VCaP (cell line): ENCODE results near the gene ZBTB47.

ENCODE experiments used
- H3K27ac ChIP-seq: fragments of 450-650 bp; 2 replicates; pipeline ENCODE4 v1.5.1; 2017
- CTCF ChIP-seq: fragments of 450-650 bp; conservative IDR thresholded peaks from 2 replicates; pipeline ENCODE4 v1.5.1; 2017; ENCODE audit warnings: mild to moderate bottlenecking, moderate library complexity

Gene ZBTB47

GRCh38 chr3:42672515-42672914, 19.0 kb downstream of the ZBTB47 start:
- no peak for TF ChIP-seq CTCF
- H3K27ac ChIP-seq = no peak overlapping the region

GRCh38 chr3:42673082-42673481, 19.6 kb downstream of the ZBTB47 start:
- no peak for TF ChIP-seq CTCF
- H3K27ac ChIP-seq = no peak overlapping the region

- TF ChIP-seq CTCF = no peak
These were observed 20.6 kb downstream of the ZBTB47 start for GRCh38 chr3:42674146-42674545.

GRCh38 chr3:42675909-42676308, 22.4 kb downstream of the ZBTB47 start:
- TF ChIP-seq CTCF = no peak
- H3K27ac ChIP-seq = no peak overlapping the region

More at GRCh38 chr3:42674146-42674545, 20.6 kb downstream of the ZBTB47 start:
- no peak overlapping the region for H3K27ac ChIP-seq

GRCh38 chr3:42678447-42678846, 24.9 kb downstream of the ZBTB47 start:
- no peak for TF ChIP-seq CTCF
- H3K27ac ChIP-seq = no peak overlapping the region

GRCh38 chr3:42680271-42680670, 26.8 kb downstream of the ZBTB47 start:
- no peak for TF ChIP-seq CTCF
- H3K27ac ChIP-seq = no peak overlapping the region

GRCh38 chr3:42680806-42681205, 27.3 kb downstream of the ZBTB47 start:
- no peak for TF ChIP-seq CTCF
- no peak overlapping the region for H3K27ac ChIP-seq
